Germinal center (tissue), 1 donor: Measurements from ENCODE around the gene GNL3L.
A peak's percentile ranks its signal among the peaks of the same experiment; 100 is the strongest.
"Not testable (repeated sequence)": the region's sequence is repeated elsewhere in the genome, so short reads cannot be mapped to it uniquely, and the experiment has no call there.

Source experiments
- DNase-seq: peaks from one replicate; pipeline ENCODE4 v3.0.0; 2012; ENCODE audit warnings: mixed read lengths, low spot score

GNL3L gene, protein sequence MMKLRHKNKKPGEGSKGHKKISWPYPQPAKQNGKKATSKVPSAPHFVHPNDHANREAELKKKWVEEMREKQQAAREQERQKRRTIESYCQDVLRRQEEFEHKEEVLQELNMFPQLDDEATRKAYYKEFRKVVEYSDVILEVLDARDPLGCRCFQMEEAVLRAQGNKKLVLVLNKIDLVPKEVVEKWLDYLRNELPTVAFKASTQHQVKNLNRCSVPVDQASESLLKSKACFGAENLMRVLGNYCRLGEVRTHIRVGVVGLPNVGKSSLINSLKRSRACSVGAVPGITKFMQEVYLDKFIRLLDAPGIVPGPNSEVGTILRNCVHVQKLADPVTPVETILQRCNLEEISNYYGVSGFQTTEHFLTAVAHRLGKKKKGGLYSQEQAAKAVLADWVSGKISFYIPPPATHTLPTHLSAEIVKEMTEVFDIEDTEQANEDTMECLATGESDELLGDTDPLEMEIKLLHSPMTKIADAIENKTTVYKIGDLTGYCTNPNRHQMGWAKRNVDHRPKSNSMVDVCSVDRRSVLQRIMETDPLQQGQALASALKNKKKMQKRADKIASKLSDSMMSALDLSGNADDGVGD

DNA sequence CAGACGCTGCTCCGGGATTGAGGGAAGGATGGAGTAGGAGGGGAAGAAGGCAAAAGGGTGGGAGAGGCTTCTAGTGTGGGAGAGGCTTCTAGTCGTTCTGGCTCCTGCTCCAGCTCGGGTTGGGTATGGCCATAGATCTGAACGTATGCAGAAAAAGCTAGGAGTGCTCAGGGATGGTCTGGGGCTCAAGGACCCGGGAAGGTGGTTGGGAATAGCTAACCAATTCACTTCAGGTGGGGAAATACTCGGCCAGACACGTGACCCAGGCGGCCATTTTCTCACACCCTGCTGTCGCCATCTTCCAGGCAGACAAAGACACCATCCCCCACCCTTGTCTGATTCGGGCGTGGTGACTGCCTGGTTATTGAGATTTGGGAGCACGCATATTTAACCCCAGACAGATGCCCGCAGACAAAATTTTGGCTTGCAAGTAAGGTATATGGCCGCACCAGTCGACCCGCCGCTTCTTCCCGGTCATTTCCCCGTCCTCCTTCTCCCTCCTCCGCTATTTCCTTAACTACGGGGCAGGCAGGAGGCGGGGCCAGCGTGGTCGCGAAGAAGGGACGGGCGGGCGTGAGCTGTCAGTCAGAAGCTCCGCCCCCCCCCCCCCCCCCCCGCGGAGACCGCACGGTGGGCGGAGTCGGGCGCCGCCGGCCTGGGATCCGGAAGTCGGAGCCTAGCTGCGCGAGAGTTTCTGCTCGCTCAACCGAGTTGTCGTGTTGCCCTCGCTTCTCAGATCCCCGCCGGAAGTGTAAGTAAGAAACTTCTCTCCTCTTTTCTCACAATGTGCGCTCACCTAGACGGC lies at the start of gene GNL3L:
TSS of gene GNL3L (plus strand) at position 668 of the 805 bp plus-strand sequence. CDS start 2,348 bp downstream, outside the sequence.
- peak; percentile 89 for DNase-seq

- DNase-seq: no peak
These were observed 47.0 kb upstream of the GNL3L start for GRCh38 chrX:54482839-54483593.

GRCh38 chrX:54483946-54484345 lies 46.1 kb upstream of the GNL3L start:
- no peak for DNase-seq

GRCh38 chrX:54484666-54485065 lies 45.4 kb upstream of the GNL3L start:
- no peak for DNase-seq

DNA sequence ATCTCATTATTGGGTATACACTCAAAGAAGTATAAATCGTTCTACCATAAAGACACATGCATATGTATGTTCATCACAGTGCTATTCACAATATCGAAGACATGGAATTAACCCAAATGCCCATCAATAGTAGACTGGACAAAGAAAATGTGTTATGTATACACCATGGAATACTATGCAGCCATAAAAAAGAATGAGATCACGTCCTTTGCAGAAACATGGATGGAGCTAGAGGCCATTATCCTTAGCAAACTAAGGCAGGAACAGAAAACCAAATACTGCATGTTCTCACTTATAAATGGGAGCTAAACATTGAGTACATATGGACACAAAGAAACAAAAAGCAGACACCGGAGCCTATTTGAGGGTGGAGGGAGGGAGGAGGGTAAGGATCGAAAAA lies 40.2 kb upstream of the GNL3L start:
- DNase-seq: not testable (repeated sequence)

- no peak for DNase-seq
These were observed 37.7 kb upstream of the GNL3L start for GRCh38 chrX:54492340-54492739.

- no peak for DNase-seq
These were observed 35.6 kb upstream of the GNL3L start for GRCh38 chrX:54494166-54494988.

- no peak for DNase-seq
These were observed 34.8 kb upstream of the GNL3L start for GRCh38 chrX:54494989-54495813.

GRCh38 chrX:54495814-54496516 lies 34.1 kb upstream of the GNL3L start, which contains the start of gene FGD1:
FGD1 (minus strand) TSS chrX:54496234; CDS start chrX:54495432, 802 bp downstream.
- DNase-seq: peak; percentile 76

DNA sequence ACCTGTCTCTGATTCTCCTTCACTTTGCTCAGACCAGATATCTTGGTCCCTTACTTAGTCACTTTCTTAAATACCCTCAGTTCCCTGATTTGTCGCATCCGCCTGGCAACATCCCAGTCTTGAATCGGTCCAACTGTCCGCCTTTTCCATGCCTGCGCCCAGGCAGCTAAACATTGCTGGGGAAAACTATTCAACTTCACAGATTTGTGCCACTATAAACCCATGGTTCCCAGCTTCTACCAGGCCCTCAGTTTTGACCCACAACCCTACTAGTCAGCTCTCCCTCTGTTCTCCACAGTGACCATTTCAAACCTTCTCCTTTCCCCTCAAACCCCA lies 33.5 kb upstream of the GNL3L start:
- DNase-seq: no peak

DNA sequence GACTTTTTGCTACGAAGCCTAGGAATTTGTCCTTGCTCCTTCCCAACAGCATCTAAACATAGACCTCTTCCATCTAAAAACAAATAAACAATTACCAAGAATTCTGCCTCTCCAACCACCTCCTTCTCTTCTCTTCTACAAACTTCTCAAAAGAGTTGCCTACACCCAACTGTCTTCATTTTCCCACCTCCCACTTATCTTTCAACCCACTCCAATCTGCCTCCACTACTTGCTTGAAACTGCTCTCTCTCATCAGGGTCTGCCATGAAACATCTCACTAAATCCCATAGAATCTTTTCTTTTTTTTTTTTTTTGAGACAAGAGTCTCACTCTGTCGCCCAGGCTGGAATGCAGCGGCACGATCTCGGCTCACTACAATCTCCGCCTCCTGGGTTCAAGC lies 33.1 kb upstream of the GNL3L start:
- DNase-seq: no peak

DNA sequence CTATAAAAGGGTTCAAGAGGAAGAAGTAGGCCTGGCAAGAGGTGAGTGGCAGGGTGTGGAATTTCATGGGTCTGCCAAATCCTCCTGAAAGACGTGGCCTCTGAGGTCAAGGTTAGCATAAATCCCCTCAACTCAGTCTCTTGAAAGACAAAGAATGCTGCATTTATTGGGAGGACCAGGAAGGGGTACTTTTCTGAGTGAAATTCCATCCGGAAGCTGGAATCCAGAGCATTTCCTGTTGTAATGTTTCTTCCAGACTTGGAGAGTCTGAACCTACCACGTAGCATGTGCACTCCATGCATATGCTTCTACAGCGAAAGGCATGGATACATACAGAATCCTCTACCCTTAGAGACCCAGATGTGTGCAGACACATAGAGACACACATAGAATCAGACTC lies 20.6 kb upstream of the GNL3L start:
- DNase-seq: no peak

GRCh38 chrX:54529151-54529550 lies 868 bp upstream of the GNL3L start:
- no peak for DNase-seq

GRCh38 chrX:54530357-54530900 lies 410 bp downstream of the GNL3L start:
- no peak for DNase-seq

DNA sequence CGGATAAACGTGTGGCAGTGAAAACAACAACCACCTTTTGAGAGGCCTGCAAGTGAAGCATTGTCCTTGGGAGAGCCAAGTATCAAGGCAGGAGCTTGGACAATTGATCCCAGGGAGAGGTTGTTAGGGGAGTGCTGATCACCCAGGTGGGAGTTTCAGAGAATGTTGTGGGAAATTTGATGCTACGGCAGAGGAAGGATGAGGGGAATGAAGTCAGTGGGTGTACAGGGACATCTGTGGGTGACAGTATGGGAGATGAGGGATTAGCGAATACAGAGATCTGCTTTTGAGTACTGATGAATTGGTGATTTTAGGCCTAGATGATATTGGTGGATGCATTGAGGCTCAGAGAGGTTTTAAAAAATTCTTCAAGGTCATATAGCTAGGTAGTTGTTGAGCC lies 4.3 kb downstream of the GNL3L start:
- no peak for DNase-seq

DNA sequence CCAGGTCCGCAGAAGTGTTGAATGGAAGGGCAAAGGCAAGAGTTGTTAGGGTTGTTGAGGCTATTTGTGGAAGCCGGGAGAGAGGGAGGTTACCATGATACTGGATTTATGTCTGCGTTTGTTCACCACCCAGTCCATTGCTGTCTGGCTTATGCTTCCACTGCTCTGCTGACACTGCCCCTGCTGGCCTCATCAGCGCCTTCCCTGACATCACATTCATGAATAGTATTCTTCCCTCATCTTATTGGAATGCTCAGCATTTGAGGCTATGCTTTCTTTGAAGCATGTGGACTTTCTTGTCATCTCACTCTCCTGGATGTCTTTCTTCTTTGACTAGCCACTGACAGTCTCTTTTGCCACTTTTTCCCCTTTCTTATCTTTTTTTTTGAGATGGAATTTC lies 10.3 kb downstream of the GNL3L start:
- no peak for DNase-seq

- not testable (repeated sequence) for DNase-seq
These were observed 12.2 kb downstream of the GNL3L start for GRCh38 chrX:54542239-54542638.

DNA sequence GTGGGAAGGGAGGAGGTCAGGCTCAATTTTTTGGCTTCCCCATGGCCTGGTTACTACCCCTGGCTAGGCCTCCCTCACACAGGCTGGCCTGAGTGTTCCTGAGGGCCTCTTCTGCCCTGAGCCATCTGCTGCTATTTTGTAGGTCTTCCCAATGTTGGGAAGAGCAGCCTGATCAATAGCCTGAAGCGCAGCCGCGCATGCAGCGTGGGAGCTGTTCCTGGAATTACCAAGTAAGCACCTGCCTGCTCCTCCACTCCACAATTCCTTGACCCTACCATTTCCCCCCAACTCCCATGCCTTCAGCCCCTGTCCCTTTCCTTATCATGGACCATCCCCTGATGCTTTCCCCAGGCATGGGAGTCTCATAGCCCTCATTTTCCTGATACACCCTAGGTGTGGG lies 20.8 kb downstream of the GNL3L start:
- DNase-seq: no peak

DNA sequence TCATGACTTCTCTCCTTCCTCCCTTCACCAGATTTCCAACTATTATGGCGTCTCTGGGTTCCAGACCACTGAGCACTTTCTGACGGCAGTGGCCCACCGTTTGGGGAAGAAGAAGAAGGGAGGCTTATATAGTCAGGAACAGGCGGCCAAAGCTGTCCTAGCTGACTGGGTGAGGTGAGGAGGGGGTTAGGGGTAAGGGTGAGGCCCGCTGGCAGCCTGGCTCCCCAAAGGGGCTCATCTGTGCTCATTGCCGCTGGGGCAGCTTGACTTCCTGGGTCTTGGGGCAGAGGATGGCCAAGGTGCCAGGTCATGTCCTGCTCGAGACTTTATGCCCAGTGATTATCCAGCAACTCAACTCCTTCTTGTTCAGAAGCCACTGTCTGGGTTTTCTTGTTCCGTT lies 21.8 kb downstream of the GNL3L start:
- no peak for DNase-seq
